Measurements from ENCODE around the gene ZFP91. TPM values are rescaled to one million over a fixed set of nuclear protein-coding genes. Genes with fewer than 3 reads are reported as not detected.

Gene ZFP91
- total and polyA plus RNA-seq, 2 of the 13 experiments (the other 11 are each of a cell fraction or from before 2014, with no cell fraction given): 13.5 to 38.6 TPM

- TF ChIP-seq ZNF280D (CRISPR knock-in tag; IDR thresholded peaks at IDR 0.05) (no peak), HNF4A (CRISPR knock-in tag; IDR thresholded peaks at IDR 0.05) (0 out of 2 replicates have a peak, but pooled peaks have one; percentile 18), AFF4 (CRISPR knock-in tag; IDR thresholded peaks at IDR 0.05) (0 out of 2 replicates have a peak, but pooled peaks have one; percentile 60), MXI1 (IDR thresholded peaks at IDR 0.05; ENCODE audit: borderline replicate concordance, low read depth, low read length) (peak; percentile 39; the same call in 1 of the 3 replicates), PLSCR1 (CRISPR knock-in tag; IDR thresholded peaks at IDR 0.05; ENCODE audit: borderline replicate concordance) (no peak), NFAT5 (CRISPR knock-in tag; IDR thresholded peaks at IDR 0.05) (no peak), CBX5 (CRISPR knock-in tag; IDR thresholded peaks at IDR 0.05; ENCODE audit: borderline replicate concordance) (no peak), ZNF430 (CRISPR knock-in tag; IDR thresholded peaks at IDR 0.05) (no peak), ZNF501 (CRISPR knock-in tag; IDR thresholded peaks at IDR 0.05) (peak; percentile 37; the same call in 1 of the 2 replicates), NFE2 (CRISPR knock-in tag; IDR thresholded peaks at IDR 0.05) (no peak), ZNF441 (CRISPR knock-in tag; IDR thresholded peaks at IDR 0.05; ENCODE audit: borderline replicate concordance) (peak; percentile 15; the same call in 1 of the 2 replicates), ZMYM2 (CRISPR knock-in tag; IDR thresholded peaks at IDR 0.05) (no peak), ZNF704 (CRISPR knock-in tag; IDR thresholded peaks at IDR 0.05; ENCODE audit: borderline replicate concordance) (no peak)
Measured at GRCh38 chr11:58578635-58579191, at the start of gene ZFP91 (continued).
